IPS-18c (cell line): ENCODE measurements around the gene AFF3.
"Not testable (repeated sequence)": the region's sequence is repeated elsewhere in the genome, so short reads cannot be mapped to it uniquely, and the experiment has no call there.

Experiments used
- H3K4me3 ChIP-seq: 2 replicates; pipeline ENCODE4 v1.7.0; 2013; ENCODE audit warnings: low read depth, mild to moderate bottlenecking, low read length, moderate library complexity; ENCODE audit not compliant: insufficient read depth
- H3K9me3 ChIP-seq: one replicate; pipeline ENCODE4 v1.6.1; 2013; ENCODE audit warnings: mild to moderate bottlenecking, low read length, moderate library complexity; ENCODE audit not compliant: control insufficient read depth, insufficient read depth

AFF3 gene

GRCh38 chr2:100098855-100099254, 43.5 kb downstream of the AFF3 start:
- not testable (repeated sequence) for H3K9me3 ChIP-seq, H3K4me3 ChIP-seq

GRCh38 chr2:100097611-100098294, 44.6 kb downstream of the AFF3 start:
- H3K4me3 ChIP-seq, H3K9me3 ChIP-seq: not testable (repeated sequence)

GRCh38 chr2:100095845-100096244, 46.5 kb downstream of the AFF3 start:
- H3K4me3 ChIP-seq, H3K9me3 ChIP-seq: not testable (repeated sequence)

- H3K4me3 ChIP-seq, H3K9me3 ChIP-seq: not testable (repeated sequence)
Measured at GRCh38 chr2:100091807-100092206, 50.6 kb downstream of the AFF3 start.

GRCh38 chr2:100085744-100086143, 56.6 kb downstream of the AFF3 start:
- H3K9me3 ChIP-seq, H3K4me3 ChIP-seq: not testable (repeated sequence)

GRCh38 chr2:100083421-100084216, 58.8 kb downstream of the AFF3 start:
- H3K9me3 ChIP-seq, H3K4me3 ChIP-seq: not testable (repeated sequence)

- H3K4me3 ChIP-seq, H3K9me3 ChIP-seq: not testable (repeated sequence)
Measured at GRCh38 chr2:100082302-100082978, 60.0 kb downstream of the AFF3 start.

- Histone ChIP-seq H3K9me3 (no peaks in the 10 kb centered on the region), H3K4me3 (no peak overlapping the region)
Measured at GRCh38 chr2:100077935-100078334, 64.5 kb downstream of the AFF3 start.

- Histone ChIP-seq H3K4me3 (no peak overlapping the region), H3K9me3 (no peaks in the 10 kb centered on the region)
Measured at GRCh38 chr2:100077456-100077855, 64.9 kb downstream of the AFF3 start.

GRCh38 chr2:100075532-100075931, 66.9 kb downstream of the AFF3 start:
- Histone ChIP-seq H3K9me3 (no peaks in the 10 kb centered on the region), H3K4me3 (no peak overlapping the region)

GRCh38 chr2:100073110-100073509, 69.3 kb downstream of the AFF3 start:
- no peak overlapping the region for H3K4me3 ChIP-seq
- H3K9me3 ChIP-seq = no peaks in the 10 kb centered on the region

GRCh38 chr2:100072503-100072902, 69.9 kb downstream of the AFF3 start:
- H3K9me3 ChIP-seq = no peaks in the 10 kb centered on the region
- no peak overlapping the region for H3K4me3 ChIP-seq

- Histone ChIP-seq H3K9me3 (no peaks in the 10 kb centered on the region), H3K4me3 (no peak overlapping the region)
Measured at GRCh38 chr2:100071335-100072043, 70.9 kb downstream of the AFF3 start.

- H3K9me3 ChIP-seq = no peaks in the 10 kb centered on the region
- no peak overlapping the region for H3K4me3 ChIP-seq
Measured at GRCh38 chr2:100070078-100070477, 72.3 kb downstream of the AFF3 start.

GRCh38 chr2:100068395-100068794, 74.0 kb downstream of the AFF3 start:
- H3K4me3 ChIP-seq = no peak overlapping the region
- H3K9me3 ChIP-seq = no peaks in the 10 kb centered on the region

GRCh38 chr2:100067784-100068183, 74.6 kb downstream of the AFF3 start:
- no peak overlapping the region for H3K4me3 ChIP-seq
- no peaks in the 10 kb centered on the region for H3K9me3 ChIP-seq

- Histone ChIP-seq H3K9me3 (no peaks in the 10 kb centered on the region), H3K4me3 (no peak overlapping the region)
Measured at GRCh38 chr2:100066856-100067255, 75.5 kb downstream of the AFF3 start.
